ENCODE data around the gene CLEC18A. TPM values are rescaled to one million over a fixed set of nuclear protein-coding genes. Genes with fewer than 3 reads are reported as not detected.
"Not testable (repeated sequence)": the region's sequence is repeated elsewhere in the genome, so short reads cannot be mapped to it uniquely, and the experiment has no call there.

The CLEC18A gene
- total and polyA plus RNA-seq, 2 donors (not counting 1 experiment from before 2014, with no cell fraction given) = 0.07 to 0.33 TPM

- H4K20me1 ChIP-seq (ENCODE audit: control insufficient read depth, extremely low read depth, insufficient read depth, low read length); H3K79me2 ChIP-seq (ENCODE audit: control insufficient read depth, insufficient read depth, low read length); H3K4me2 ChIP-seq (ENCODE audit: extremely low read depth, insufficient read depth, low read length); H3K9me3 ChIP-seq (ENCODE audit: control insufficient read depth, insufficient read depth, low read depth, low read length); H3K9ac ChIP-seq (ENCODE audit: insufficient read depth, low read length); H2AFZ ChIP-seq (ENCODE audit: low read length); H3K27ac ChIP-seq (ENCODE audit: insufficient read depth, low read length); H3K4me3 ChIP-seq (replicated peaks in 1 of 4; ENCODE audit: control extremely low read depth in 1 of 4, insufficient read depth in 1 of 4, low read depth in 3 of 4, low read length in 4 of 4); DNase-seq (ENCODE audit: low read depth in 2 of 2); H3K36me3 ChIP-seq (ENCODE audit: control insufficient read depth, insufficient read depth, low read length); H3K4me1 ChIP-seq (ENCODE audit: control insufficient read depth, extremely low read depth, insufficient read depth, low read length); H3K27me3 ChIP-seq (ENCODE audit: control insufficient read depth, insufficient read depth, low read length): not testable (repeated sequence)
Measured at GRCh38 chr16:69952572-69953355, 1.6 kb downstream of the CLEC18A start.

GRCh38 chr16:69954241-69954640 is 3.1 kb downstream of the CLEC18A start:
- not testable (repeated sequence) for H3K9ac ChIP-seq (ENCODE audit: insufficient read depth, low read length); H3K27me3 ChIP-seq (ENCODE audit: control insufficient read depth, insufficient read depth, low read length); H3K4me3 ChIP-seq (replicated peaks in 1 of 4; ENCODE audit: control extremely low read depth in 1 of 4, insufficient read depth in 1 of 4, low read depth in 3 of 4, low read length in 4 of 4); H3K27ac ChIP-seq (ENCODE audit: insufficient read depth, low read length); H2AFZ ChIP-seq (ENCODE audit: low read length); DNase-seq (ENCODE audit: low read depth in 2 of 2); H3K79me2 ChIP-seq (ENCODE audit: control insufficient read depth, insufficient read depth, low read length); H4K20me1 ChIP-seq (ENCODE audit: control insufficient read depth, extremely low read depth, insufficient read depth, low read length); H3K4me2 ChIP-seq (ENCODE audit: extremely low read depth, insufficient read depth, low read length); H3K36me3 ChIP-seq (ENCODE audit: control insufficient read depth, insufficient read depth, low read length); H3K9me3 ChIP-seq (ENCODE audit: control insufficient read depth, insufficient read depth, low read depth, low read length); H3K4me1 ChIP-seq (ENCODE audit: control insufficient read depth, extremely low read depth, insufficient read depth, low read length)

- not testable (repeated sequence) for H3K27me3 ChIP-seq (ENCODE audit: control insufficient read depth, insufficient read depth, low read length); H3K79me2 ChIP-seq (ENCODE audit: control insufficient read depth, insufficient read depth, low read length); H3K9ac ChIP-seq (ENCODE audit: insufficient read depth, low read length); DNase-seq (ENCODE audit: low read depth in 2 of 2); H3K4me2 ChIP-seq (ENCODE audit: extremely low read depth, insufficient read depth, low read length); H2AFZ ChIP-seq (ENCODE audit: low read length); H3K4me3 ChIP-seq (replicated peaks in 1 of 4; ENCODE audit: control extremely low read depth in 1 of 4, insufficient read depth in 1 of 4, low read depth in 3 of 4, low read length in 4 of 4); H3K4me1 ChIP-seq (ENCODE audit: control insufficient read depth, extremely low read depth, insufficient read depth, low read length); H3K36me3 ChIP-seq (ENCODE audit: control insufficient read depth, insufficient read depth, low read length); H4K20me1 ChIP-seq (ENCODE audit: control insufficient read depth, extremely low read depth, insufficient read depth, low read length); H3K9me3 ChIP-seq (ENCODE audit: control insufficient read depth, insufficient read depth, low read depth, low read length); H3K27ac ChIP-seq (ENCODE audit: insufficient read depth, low read length)
Measured at GRCh38 chr16:69963312-69963711, 12.2 kb downstream of the CLEC18A start.

GRCh38 chr16:69964960-69965660 is 14.0 kb downstream of the CLEC18A start:
- H4K20me1 ChIP-seq (ENCODE audit: control insufficient read depth, extremely low read depth, insufficient read depth, low read length); H3K79me2 ChIP-seq (ENCODE audit: control insufficient read depth, insufficient read depth, low read length); H3K4me2 ChIP-seq (ENCODE audit: extremely low read depth, insufficient read depth, low read length); H2AFZ ChIP-seq (ENCODE audit: low read length); H3K4me1 ChIP-seq (ENCODE audit: control insufficient read depth, extremely low read depth, insufficient read depth, low read length); H3K27me3 ChIP-seq (ENCODE audit: control insufficient read depth, insufficient read depth, low read length); H3K27ac ChIP-seq (ENCODE audit: insufficient read depth, low read length); H3K9me3 ChIP-seq (ENCODE audit: control insufficient read depth, insufficient read depth, low read depth, low read length); H3K36me3 ChIP-seq (ENCODE audit: control insufficient read depth, insufficient read depth, low read length): not testable (repeated sequence)
- Histone ChIP-seq H3K4me3 (replicated peaks in 1 of 4; ENCODE audit: control extremely low read depth in 1 of 4, insufficient read depth in 1 of 4, low read depth in 3 of 4, low read length in 4 of 4) (peak overlapping the region in 2 of 4 experiments; percentile 10 to 30), H3K9ac (ENCODE audit: insufficient read depth, low read length) (peak overlapping the region; percentile 23)
- peak in 1 of 2 donors; percentile 29 for DNase-seq (ENCODE audit: low read depth in 2 of 2)

GRCh38 chr16:69965661-69966054 is 14.5 kb downstream of the CLEC18A start:
- not testable (repeated sequence) for H3K9me3 ChIP-seq (ENCODE audit: control insufficient read depth, insufficient read depth, low read depth, low read length); H2AFZ ChIP-seq (ENCODE audit: low read length); H3K27ac ChIP-seq (ENCODE audit: insufficient read depth, low read length)

GRCh38 chr16:69967688-69968087 is 16.6 kb downstream of the CLEC18A start:
- H3K4me1 ChIP-seq (ENCODE audit: control insufficient read depth, extremely low read depth, insufficient read depth, low read length); DNase-seq (ENCODE audit: low read depth in 2 of 2); H3K27ac ChIP-seq (ENCODE audit: insufficient read depth, low read length); H3K79me2 ChIP-seq (ENCODE audit: control insufficient read depth, insufficient read depth, low read length); H3K9ac ChIP-seq (ENCODE audit: insufficient read depth, low read length); H3K4me3 ChIP-seq (replicated peaks in 1 of 4; ENCODE audit: control extremely low read depth in 1 of 4, insufficient read depth in 1 of 4, low read depth in 3 of 4, low read length in 4 of 4); H3K36me3 ChIP-seq (ENCODE audit: control insufficient read depth, insufficient read depth, low read length); H2AFZ ChIP-seq (ENCODE audit: low read length); H4K20me1 ChIP-seq (ENCODE audit: control insufficient read depth, extremely low read depth, insufficient read depth, low read length); H3K4me2 ChIP-seq (ENCODE audit: extremely low read depth, insufficient read depth, low read length); H3K27me3 ChIP-seq (ENCODE audit: control insufficient read depth, insufficient read depth, low read length); H3K9me3 ChIP-seq (ENCODE audit: control insufficient read depth, insufficient read depth, low read depth, low read length): not testable (repeated sequence)

More at GRCh38 chr16:69965661-69966054, 14.5 kb downstream of the CLEC18A start:
- not testable (repeated sequence) for DNase-seq (ENCODE audit: low read depth in 2 of 2); H3K9ac ChIP-seq (ENCODE audit: insufficient read depth, low read length); H3K4me2 ChIP-seq (ENCODE audit: extremely low read depth, insufficient read depth, low read length); H3K4me1 ChIP-seq (ENCODE audit: control insufficient read depth, extremely low read depth, insufficient read depth, low read length); H4K20me1 ChIP-seq (ENCODE audit: control insufficient read depth, extremely low read depth, insufficient read depth, low read length); H3K27me3 ChIP-seq (ENCODE audit: control insufficient read depth, insufficient read depth, low read length); H3K36me3 ChIP-seq (ENCODE audit: control insufficient read depth, insufficient read depth, low read length); H3K79me2 ChIP-seq (ENCODE audit: control insufficient read depth, insufficient read depth, low read length)
- H3K4me3 ChIP-seq (replicated peaks in 1 of 4; ENCODE audit: control extremely low read depth in 1 of 4, insufficient read depth in 1 of 4, low read depth in 3 of 4, low read length in 4 of 4) = peak overlapping the region in 1 of 4 experiments; percentile 30
